ENCODE data around the gene LHFPL3.
"Not testable (repeated sequence)": the region's sequence is repeated elsewhere in the genome, so short reads cannot be mapped to it uniquely, and the experiment has no call there.

LHFPL3 gene

GRCh38 chr7:104553074-104553473 is 224.7 kb downstream of the LHFPL3 start:
- Mint-ChIP-seq H3K27ac (no peak overlapping the region), H3K36me3 (ENCODE audit: low read depth) (no peaks in the 10 kb centered on the region), H3K9me3 (peaks cover 19% of the 10 kb centered on the region), H3K4me1 (no peaks in the 10 kb centered on the region), H3K27me3 (ENCODE audit: low read depth, poor library complexity) (peaks cover 3% of the 10 kb centered on the region), H3K4me3 (no peak overlapping the region)
- no peak for DNase-seq
- no peak for TF ChIP-seq CTCF (IDR thresholded peaks at IDR 0.05)

GRCh38 chr7:104563350-104563901 is 235.0 kb downstream of the LHFPL3 start:
- H3K27me3 Mint-ChIP-seq (ENCODE audit: low read depth, poor library complexity), result peaks cover 13% of the 10 kb centered on the region
- H3K4me1 Mint-ChIP-seq; H3K36me3 Mint-ChIP-seq (ENCODE audit: low read depth); H3K4me3 Mint-ChIP-seq; DNase-seq; H3K27ac Mint-ChIP-seq; H3K9me3 Mint-ChIP-seq: not testable (repeated sequence)

DNA sequence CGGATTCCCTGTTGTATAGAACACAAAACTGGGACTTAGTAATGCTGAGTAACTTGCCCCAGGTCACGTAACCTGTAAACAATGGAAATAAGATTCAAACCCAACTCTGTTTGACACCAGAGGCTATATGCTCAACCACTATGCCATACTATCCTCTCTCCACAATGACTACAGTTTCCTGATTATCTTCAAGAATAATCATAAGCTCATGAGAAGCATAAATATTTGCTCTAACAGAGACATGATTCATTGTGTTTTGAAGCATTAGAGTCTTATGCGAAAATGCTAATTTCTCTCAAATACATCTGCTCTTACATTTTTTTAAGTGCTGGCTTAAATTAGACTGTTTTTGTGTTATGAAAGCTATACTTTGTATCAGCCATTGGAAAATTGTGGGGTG is 241.3 kb downstream of the LHFPL3 start:
- Mint-ChIP-seq H3K27me3 (ENCODE audit: low read depth, poor library complexity) (peaks cover 28% of the 10 kb centered on the region), H3K9me3 (no peaks in the 10 kb centered on the region), H3K4me3 (no peak overlapping the region), H3K4me1 (no peaks in the 10 kb centered on the region), H3K36me3 (ENCODE audit: low read depth) (no peaks in the 10 kb centered on the region), H3K27ac (no peak overlapping the region)
- no peak for DNase-seq
- no peak for TF ChIP-seq CTCF (IDR thresholded peaks at IDR 0.05)

- H3K4me1 Mint-ChIP-seq, result no peaks in the 10 kb centered on the region
- H3K4me3 Mint-ChIP-seq, result no peak overlapping the region
- H3K27me3 Mint-ChIP-seq (ENCODE audit: low read depth, poor library complexity), result peaks cover 25% of the 10 kb centered on the region
- H3K27ac Mint-ChIP-seq, result no peak overlapping the region
- no peak for DNase-seq
- no peaks in the 10 kb centered on the region for H3K9me3 Mint-ChIP-seq
- no peaks in the 10 kb centered on the region for H3K36me3 Mint-ChIP-seq (ENCODE audit: low read depth)
- no peak for TF ChIP-seq CTCF (IDR thresholded peaks at IDR 0.05)
Measured at GRCh38 chr7:104572554-104572953, 244.2 kb downstream of the LHFPL3 start.

GRCh38 chr7:104584620-104585019 is 256.2 kb downstream of the LHFPL3 start:
- TF ChIP-seq CTCF (IDR thresholded peaks at IDR 0.05), result no peak
- Mint-ChIP-seq H3K27me3 (ENCODE audit: low read depth, poor library complexity) (peaks cover 14% of the 10 kb centered on the region), H3K9me3 (peaks cover 12% of the 10 kb centered on the region), H3K27ac (no peak overlapping the region), H3K4me1 (no peaks in the 10 kb centered on the region), H3K36me3 (ENCODE audit: low read depth) (no peaks in the 10 kb centered on the region), H3K4me3 (no peak overlapping the region)
- no peak for DNase-seq

GRCh38 chr7:104595591-104595990 is 267.2 kb downstream of the LHFPL3 start:
- not testable (repeated sequence) for H3K27ac Mint-ChIP-seq; H3K27me3 Mint-ChIP-seq (ENCODE audit: low read depth, poor library complexity); DNase-seq; H3K4me3 Mint-ChIP-seq; H3K36me3 Mint-ChIP-seq (ENCODE audit: low read depth); H3K4me1 Mint-ChIP-seq
- H3K9me3 Mint-ChIP-seq, result peaks cover 37% of the 10 kb centered on the region

DNA sequence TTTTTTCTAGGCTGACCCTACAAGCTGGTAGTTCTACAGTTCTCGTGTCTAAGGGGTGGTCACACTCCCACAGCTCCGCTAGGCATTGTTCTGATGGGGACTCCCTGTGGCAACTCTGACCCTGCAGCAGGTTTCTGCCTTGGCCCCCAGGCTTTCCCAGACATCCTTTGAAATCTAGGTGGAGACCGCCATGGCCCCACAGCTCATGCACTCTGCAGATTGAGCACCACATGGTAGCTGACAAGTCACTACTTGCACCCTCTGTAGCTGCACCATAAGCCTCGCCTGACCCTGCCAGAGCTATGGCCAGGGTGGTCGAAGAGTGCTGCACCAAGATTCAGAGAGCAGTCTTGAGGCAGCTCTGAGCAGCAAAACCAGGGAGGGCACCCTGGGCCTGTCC is 275.6 kb downstream of the LHFPL3 start:
- no peak for TF ChIP-seq CTCF (IDR thresholded peaks at IDR 0.05)
- H3K4me1 Mint-ChIP-seq, result no peaks in the 10 kb centered on the region
- H3K9me3 Mint-ChIP-seq, result peaks cover 5% of the 10 kb centered on the region
- H3K36me3 Mint-ChIP-seq (ENCODE audit: low read depth), result no peaks in the 10 kb centered on the region
- no peak overlapping the region for H3K4me3 Mint-ChIP-seq
- DNase-seq, result no peak
- H3K27me3 Mint-ChIP-seq (ENCODE audit: low read depth, poor library complexity), result peaks cover 16% of the 10 kb centered on the region
- H3K27ac Mint-ChIP-seq, result no peak overlapping the region
